Measurements from ENCODE around the gene MICAL2.

MICAL2 gene

GRCh38 chr11:12147827-12148226, 37.4 kb downstream of the MICAL2 start:
- Histone ChIP-seq H3K36me3 (ENCODE audit: control insufficient read depth, insufficient read depth, low read length) (no peaks in the 10 kb centered on the region), H3K27me3 (ENCODE audit: control insufficient read depth, insufficient read depth, low read length) (no peaks in the 10 kb centered on the region), H3K9me3 (ENCODE audit: control insufficient read depth, low read length) (no peaks in the 10 kb centered on the region), H3K4me3 (ENCODE audit: low read length) (no peak overlapping the region), H3K4me1 (ENCODE audit: control insufficient read depth, insufficient read depth, low read length) (peaks cover 22% of the 10 kb centered on the region), H3K9ac (ENCODE audit: low read length) (no peak overlapping the region)

- H3K36me3 ChIP-seq (ENCODE audit: control insufficient read depth, insufficient read depth, low read length): no peaks in the 10 kb centered on the region
- H3K27me3 ChIP-seq (ENCODE audit: control insufficient read depth, insufficient read depth, low read length): no peaks in the 10 kb centered on the region
- peaks cover 15% of the 10 kb centered on the region for H3K4me1 ChIP-seq (ENCODE audit: control insufficient read depth, insufficient read depth, low read length)
- H3K4me3 ChIP-seq (ENCODE audit: low read length): no peak overlapping the region
- H3K9ac ChIP-seq (ENCODE audit: low read length): no peak overlapping the region
- no peaks in the 10 kb centered on the region for H3K9me3 ChIP-seq (ENCODE audit: control insufficient read depth, low read length)
Measured at GRCh38 chr11:12148466-12148865, 38.1 kb downstream of the MICAL2 start.

- Histone ChIP-seq H3K4me3 (ENCODE audit: low read length) (no peak overlapping the region), H3K9me3 (ENCODE audit: control insufficient read depth, low read length) (no peaks in the 10 kb centered on the region), H3K36me3 (ENCODE audit: control insufficient read depth, insufficient read depth, low read length) (no peaks in the 10 kb centered on the region), H3K27me3 (ENCODE audit: control insufficient read depth, insufficient read depth, low read length) (no peaks in the 10 kb centered on the region), H3K9ac (ENCODE audit: low read length) (no peak overlapping the region), H3K4me1 (ENCODE audit: control insufficient read depth, insufficient read depth, low read length) (peaks cover 11% of the 10 kb centered on the region)
Measured at GRCh38 chr11:12148882-12149281, 38.5 kb downstream of the MICAL2 start.

- no peak overlapping the region for H3K4me3 ChIP-seq (ENCODE audit: low read length)
- H3K36me3 ChIP-seq (ENCODE audit: control insufficient read depth, insufficient read depth, low read length): no peaks in the 10 kb centered on the region
- no peaks in the 10 kb centered on the region for H3K9me3 ChIP-seq (ENCODE audit: control insufficient read depth, low read length)
- H3K4me1 ChIP-seq (ENCODE audit: control insufficient read depth, insufficient read depth, low read length): peaks cover 2% of the 10 kb centered on the region
- no peak overlapping the region for H3K9ac ChIP-seq (ENCODE audit: low read length)
- no peaks in the 10 kb centered on the region for H3K27me3 ChIP-seq (ENCODE audit: control insufficient read depth, insufficient read depth, low read length)
Measured at GRCh38 chr11:12149672-12150225, 39.4 kb downstream of the MICAL2 start.

- Histone ChIP-seq H3K27me3 (ENCODE audit: control insufficient read depth, insufficient read depth, low read length) (no peaks in the 10 kb centered on the region), H3K9me3 (ENCODE audit: control insufficient read depth, low read length) (no peaks in the 10 kb centered on the region), H3K4me1 (ENCODE audit: control insufficient read depth, insufficient read depth, low read length) (peaks cover 3% of the 10 kb centered on the region), H3K9ac (ENCODE audit: low read length) (no peak overlapping the region), H3K36me3 (ENCODE audit: control insufficient read depth, insufficient read depth, low read length) (no peaks in the 10 kb centered on the region), H3K4me3 (ENCODE audit: low read length) (no peak overlapping the region)
Measured at GRCh38 chr11:12150831-12151382, 40.5 kb downstream of the MICAL2 start.

GRCh38 chr11:12152321-12152720, 41.9 kb downstream of the MICAL2 start:
- Histone ChIP-seq H3K4me3 (ENCODE audit: low read length) (no peak overlapping the region), H3K9ac (ENCODE audit: low read length) (no peak overlapping the region), H3K27me3 (ENCODE audit: control insufficient read depth, insufficient read depth, low read length) (no peaks in the 10 kb centered on the region), H3K9me3 (ENCODE audit: control insufficient read depth, low read length) (no peaks in the 10 kb centered on the region), H3K36me3 (ENCODE audit: control insufficient read depth, insufficient read depth, low read length) (no peaks in the 10 kb centered on the region), H3K4me1 (ENCODE audit: control insufficient read depth, insufficient read depth, low read length) (peaks cover 17% of the 10 kb centered on the region)

- no peak overlapping the region for H3K9ac ChIP-seq (ENCODE audit: low read length)
- no peaks in the 10 kb centered on the region for H3K9me3 ChIP-seq (ENCODE audit: control insufficient read depth, low read length)
- H3K4me1 ChIP-seq (ENCODE audit: control insufficient read depth, insufficient read depth, low read length): peaks cover 40% of the 10 kb centered on the region
- H3K4me3 ChIP-seq (ENCODE audit: low read length): no peak overlapping the region
- H3K27me3 ChIP-seq (ENCODE audit: control insufficient read depth, insufficient read depth, low read length): no peaks in the 10 kb centered on the region
- H3K36me3 ChIP-seq (ENCODE audit: control insufficient read depth, insufficient read depth, low read length): no peaks in the 10 kb centered on the region
Measured at GRCh38 chr11:12154871-12155668, 44.7 kb downstream of the MICAL2 start.

- peaks cover 47% of the 10 kb centered on the region for H3K4me1 ChIP-seq (ENCODE audit: control insufficient read depth, insufficient read depth, low read length)
Measured at GRCh38 chr11:12155696-12156095, 45.3 kb downstream of the MICAL2 start.

GRCh38 chr11:12156301-12157140, 46.1 kb downstream of the MICAL2 start:
- Histone ChIP-seq H3K9me3 (ENCODE audit: control insufficient read depth, low read length) (no peaks in the 10 kb centered on the region), H3K36me3 (ENCODE audit: control insufficient read depth, insufficient read depth, low read length) (no peaks in the 10 kb centered on the region), H3K4me3 (ENCODE audit: low read length) (no peak overlapping the region), H3K9ac (ENCODE audit: low read length) (no peak overlapping the region), H3K27me3 (ENCODE audit: control insufficient read depth, insufficient read depth, low read length) (no peaks in the 10 kb centered on the region), H3K4me1 (ENCODE audit: control insufficient read depth, insufficient read depth, low read length) (peaks cover 53% of the 10 kb centered on the region)

More at GRCh38 chr11:12155696-12156095, 45.3 kb downstream of the MICAL2 start:
- Histone ChIP-seq H3K9ac (ENCODE audit: low read length) (no peak overlapping the region), H3K36me3 (ENCODE audit: control insufficient read depth, insufficient read depth, low read length) (no peaks in the 10 kb centered on the region), H3K27me3 (ENCODE audit: control insufficient read depth, insufficient read depth, low read length) (no peaks in the 10 kb centered on the region), H3K9me3 (ENCODE audit: control insufficient read depth, low read length) (no peaks in the 10 kb centered on the region), H3K4me3 (ENCODE audit: low read length) (no peak overlapping the region)

- Histone ChIP-seq H3K27me3 (ENCODE audit: control insufficient read depth, insufficient read depth, low read length) (no peaks in the 10 kb centered on the region), H3K9me3 (ENCODE audit: control insufficient read depth, low read length) (no peaks in the 10 kb centered on the region), H3K36me3 (ENCODE audit: control insufficient read depth, insufficient read depth, low read length) (no peaks in the 10 kb centered on the region), H3K4me1 (ENCODE audit: control insufficient read depth, insufficient read depth, low read length) (peaks cover 53% of the 10 kb centered on the region), H3K9ac (ENCODE audit: low read length) (no peak overlapping the region), H3K4me3 (ENCODE audit: low read length) (no peak overlapping the region)
Measured at GRCh38 chr11:12157241-12157661, 46.9 kb downstream of the MICAL2 start.

GRCh38 chr11:12158909-12159308, 48.5 kb downstream of the MICAL2 start:
- no peaks in the 10 kb centered on the region for H3K27me3 ChIP-seq (ENCODE audit: control insufficient read depth, insufficient read depth, low read length)

More at GRCh38 chr11:12158909-12159308, 48.5 kb downstream of the MICAL2 start:
- H3K9ac ChIP-seq (ENCODE audit: low read length): peak overlapping the region; percentile 30
- H3K36me3 ChIP-seq (ENCODE audit: control insufficient read depth, insufficient read depth, low read length): peaks cover 5% of the 10 kb centered on the region
- no peaks in the 10 kb centered on the region for H3K9me3 ChIP-seq (ENCODE audit: control insufficient read depth, low read length)
- H3K4me1 ChIP-seq (ENCODE audit: control insufficient read depth, insufficient read depth, low read length): peaks cover 53% of the 10 kb centered on the region
- H3K4me3 ChIP-seq (ENCODE audit: low read length): no peak overlapping the region
